Neural cell (in vitro differentiated cells): ENCODE measurements around the gene ABHD10. TPM values are rescaled to one million over a fixed set of nuclear protein-coding genes. Genes with fewer than 3 reads are reported as not detected.

Experiments
- H2AFZ ChIP-seq: fragments of 200-600, 300-800 bp; sonication (generic), shearing (Covaris generic); 2 replicates; pipeline ENCODE4 v1.6.0; 2014; ENCODE audit warnings: low read depth, mild to moderate bottlenecking, antibody characterized with exemption, low read length, moderate library complexity
- H3F3A ChIP-seq: fragments of 200-600 bp; shearing (Covaris generic); 2 replicates; pipeline ENCODE4 v1.6.1; 2016; ENCODE audit warnings: mild to moderate bottlenecking, moderate library complexity, mixed read lengths, antibody characterized with exemption, low read length; ENCODE audit not compliant: insufficient read depth, poor library complexity, severe bottlenecking
- H3K27ac ChIP-seq: fragments of 200-600, 300-800 bp; sonication (generic), shearing (Covaris generic); 2 replicates; pipeline ENCODE4 v1.5.1; 2014; ENCODE audit warnings: mild to moderate bottlenecking, low read length, moderate library complexity
- H3K27me3 ChIP-seq: fragments of 300-800, 200-600 bp; sonication (generic), shearing (Covaris generic); 2 replicates; pipeline ENCODE4 v1.6.0; 2014; ENCODE audit warnings: mild to moderate bottlenecking, low read depth, low read length, moderate library complexity; ENCODE audit not compliant: insufficient read depth
- H3K36me3 ChIP-seq: fragments of 300-800, 200-600 bp; sonication (generic), shearing (Covaris generic); 2 replicates; pipeline ENCODE4 v1.5.1; 2014; ENCODE audit warnings: mild to moderate bottlenecking, antibody characterized with exemption, low read length, moderate library complexity; ENCODE audit not compliant: insufficient read depth
- H3K4me2 ChIP-seq: fragments of 300-800, 200-600 bp; sonication (generic), shearing (Covaris generic); 2 replicates; pipeline ENCODE4 v1.6.0; 2014; ENCODE audit warnings: mild to moderate bottlenecking, low read length
- H3K4me3 ChIP-seq: fragments of 300-800, 200-600 bp; sonication (generic), shearing (Covaris generic); 2 replicates; pipeline ENCODE4 v1.5.1; 2014; ENCODE audit warnings: mild to moderate bottlenecking, low read length, moderate library complexity
- H3K79me2 ChIP-seq: fragments of 200-600 bp; shearing (Covaris generic); replicated peaks from 2 replicates; pipeline ENCODE4 v1.6.0; 2014; ENCODE audit warnings: mild to moderate bottlenecking, low read length, moderate library complexity; ENCODE audit not compliant: insufficient read depth
- H3K9ac ChIP-seq: fragments of 300-800, 200-600 bp; sonication (generic), shearing (Covaris generic); 2 replicates; pipeline ENCODE4 v1.6.1; 2016; ENCODE audit warnings: mild to moderate bottlenecking, low read length, mixed read lengths
- H3K9me2 ChIP-seq: fragments of 200-600 bp; shearing (Covaris generic); 2 replicates; pipeline ENCODE4 v1.6.1; 2016; ENCODE audit warnings: mild to moderate bottlenecking, low read length, mixed read lengths; ENCODE audit not compliant: insufficient read depth
- H3K9me3 ChIP-seq: fragments of 200-600, 300-800 bp; sonication (generic), shearing (Covaris generic); 2 replicates; pipeline ENCODE4 v1.6.1; 2016; ENCODE audit warnings: mild to moderate bottlenecking, mixed run types, low read length, moderate library complexity, mixed read lengths
- H4K20me1 ChIP-seq: fragments of 200-600 bp; shearing (Covaris generic); 2 replicates; pipeline ENCODE4 v1.6.1; 2016; ENCODE audit warnings: mild to moderate bottlenecking, mixed run types; ENCODE audit not compliant: insufficient read depth
- CTCF ChIP-seq: fragments of 450-650 bp; IDR thresholded peaks from 2 replicates; pipeline ENCODE4 v1.5.1; 2014; ENCODE audit warnings: antibody characterized with exemption, mild to moderate bottlenecking, moderate library complexity; ENCODE audit not compliant: poor library complexity, severe bottlenecking
- EP300 ChIP-seq: fragments of 450-650 bp; conservative IDR thresholded peaks from 2 replicates; pipeline ENCODE4 v1.6.1; 2014; ENCODE audit warnings: antibody characterized with exemption, mild to moderate bottlenecking, moderate library complexity; ENCODE audit not compliant: poor library complexity, severe bottlenecking
- EZH2 ChIP-seq: fragments of 200-600, 300-800 bp; shearing (Covaris generic), sonication (generic); IDR thresholded peaks from 2 replicates; pipeline ENCODE4 v1.6.1; 2014; ENCODE audit warnings: antibody characterized with exemption, low read length, borderline replicate concordance, mild to moderate bottlenecking; ENCODE audit not compliant: insufficient read depth, poor library complexity, severe bottlenecking
- MXI1 ChIP-seq: fragments of 450-650 bp; conservative IDR thresholded peaks from 2 replicates; pipeline ENCODE4 v1.6.1; 2014; ENCODE audit warnings: antibody characterized with exemption, mild to moderate bottlenecking; ENCODE audit not compliant: poor library complexity, severe bottlenecking
- POLR2AphosphoS5 ChIP-seq: IDR thresholded peaks from 2 replicates; pipeline ENCODE4 v1.6.1; 2012
- RAD21 ChIP-seq: fragments of 450-650 bp; conservative IDR thresholded peaks from 2 replicates; pipeline ENCODE4 v1.6.1; 2014; ENCODE audit warnings: antibody characterized with exemption, mild to moderate bottlenecking, moderate library complexity
- REST ChIP-seq: IDR thresholded peaks from 2 replicates; pipeline ENCODE4 v1.6.1; 2012; ENCODE audit warnings: borderline replicate concordance
- SMC3 ChIP-seq: fragments of 450-650 bp; conservative IDR thresholded peaks from 2 replicates; pipeline ENCODE4 v1.6.1; 2014; ENCODE audit warnings: antibody characterized with exemption, mild to moderate bottlenecking, moderate library complexity; ENCODE audit not compliant: poor library complexity
- TAF1 ChIP-seq: IDR thresholded peaks from 2 replicates; pipeline ENCODE4 v1.6.1; 2012; ENCODE audit warnings: low read depth
- polyA plus RNA-seq: library from polyadenylated mRNA; depleted of rRNA; stranded (reverse); fragments of >200 nt; gene quantifications from 2 replicates; pipeline ENCODE4 v1.2.3, GENCODE V29; 2014

ABHD10 gene
- polyA plus RNA-seq, 1 donor from 2014 or later, result 84.7 TPM

- Histone ChIP-seq H3K4me2 (no peak overlapping the region), H2AFZ (no peak overlapping the region), H3K4me3 (no peak overlapping the region), H3K27me3 (no peaks in the 10 kb centered on the region), H3F3A (no peaks in the 10 kb centered on the region), H3K9me3 (no peaks in the 10 kb centered on the region), H3K27ac (no peak overlapping the region), H3K79me2 (no peaks in the 10 kb centered on the region), H4K20me1 (no peaks in the 10 kb centered on the region), H3K36me3 (no peaks in the 10 kb centered on the region), H3K9me2 (no peaks in the 10 kb centered on the region), H3K9ac (no peak overlapping the region)
- TF ChIP-seq REST (no peak), EP300 (no peak), CTCF (no peak)
Measured at GRCh38 chr3:112019716-112020115, 40.9 kb downstream of the ABHD10 start.

- Histone ChIP-seq H4K20me1 (no peaks in the 10 kb centered on the region), H3K36me3 (no peaks in the 10 kb centered on the region), H3K4me3 (no peak overlapping the region), H3K27me3 (no peaks in the 10 kb centered on the region), H3K79me2 (no peaks in the 10 kb centered on the region), H2AFZ (no peak overlapping the region), H3F3A (no peaks in the 10 kb centered on the region), H3K9me2 (no peaks in the 10 kb centered on the region), H3K9ac (no peak overlapping the region), H3K9me3 (no peaks in the 10 kb centered on the region), H3K27ac (no peak overlapping the region), H3K4me2 (no peak overlapping the region)
- TF ChIP-seq RAD21, result no peak
- TF ChIP-seq CTCF, result no peak
- TF ChIP-seq POLR2AphosphoS5, result no peak
- TF ChIP-seq TAF1, result no peak
- TF ChIP-seq EZH2, result no peak
- no peak for TF ChIP-seq REST
- no peak for TF ChIP-seq EP300
- TF ChIP-seq SMC3, result no peak
- TF ChIP-seq MXI1, result no peak
Measured at GRCh38 chr3:112020674-112021085, 41.9 kb downstream of the ABHD10 start.
